H1 (cell line): ENCODE measurements around the gene OBP2B. TPM values are rescaled to one million over a fixed set of nuclear protein-coding genes. Genes with fewer than 3 reads are reported as not detected.
A peak's percentile ranks its signal among the peaks of the same experiment; 100 is the strongest.

Experiments
- CTCF ChIA-PET: fragments of 300-600 bp; sonication (Branson Sonifier 250); formaldehyde crosslinking; loops from one replicate; lab custom pipeline; 2021; ENCODE audit not compliant: partially characterized antibody; lab: Charles Lee
- POLR2A ChIA-PET: fragments of 300-600 bp; sonication (Branson Sonifier 250); formaldehyde crosslinking; loops from one replicate; lab custom pipeline; 2021; ENCODE audit warnings: inconsistent platforms; ENCODE audit not compliant: partially characterized antibody; lab: Charles Lee
- DNase-seq, 2 experiments: peaks; one replicate each; pipeline versions ENCODE4 v3.0.0 to v3.0.0-alpha.2; 2010 to 2022; ENCODE audit warnings: low spot score in 2 of 2, low read depth in 1 of 2, mixed read lengths in 1 of 2
- FAIRE-seq: peaks from 2 replicates; lab custom pipeline; 2011; peaks lifted over from hg19 to GRCh38; lab: Jason Lieb, UNC
- H2AFZ ChIP-seq: 2 replicates; pipeline ENCODE4 v1.8.1; 2012; ENCODE audit warnings: low read length, inconsistent platforms
- H2AK5ac ChIP-seq: 2 replicates; pipeline ENCODE4 v1.6.1; 2013; ENCODE audit warnings: low read depth, low read length
- H2BK120ac ChIP-seq: replicated peaks from 2 replicates; pipeline ENCODE3; 2013; ENCODE audit warnings: low read depth, low read length, inconsistent platforms
- H2BK12ac ChIP-seq: 2 replicates; pipeline ENCODE4 v1.6.1; 2013; ENCODE audit warnings: low read depth, low read length
- H2BK15ac ChIP-seq: 2 replicates; pipeline ENCODE4 v1.6.1; 2013; ENCODE audit warnings: low read length
- H2BK20ac ChIP-seq: 2 replicates; pipeline ENCODE4 v1.6.1; 2013; ENCODE audit warnings: low read length
- H2BK5ac ChIP-seq: 2 replicates; pipeline ENCODE4 v1.6.1; 2013; ENCODE audit warnings: low read depth, low read length
- H3K14ac ChIP-seq: 2 replicates; pipeline ENCODE4 v1.6.1; 2013; ENCODE audit warnings: inconsistent platforms; ENCODE audit not compliant: insufficient read length
- H3K18ac ChIP-seq: 2 replicates; pipeline ENCODE4 v1.6.1; 2013; ENCODE audit warnings: low read length; ENCODE audit errors: extremely low read depth
- H3K23ac ChIP-seq: 2 replicates; pipeline ENCODE4 v1.6.1; 2013; ENCODE audit warnings: inconsistent platforms; ENCODE audit not compliant: insufficient read length
- H3K23me2 ChIP-seq: 2 replicates; pipeline ENCODE4 v1.6.1; 2013; ENCODE audit warnings: low read depth, low read length
- H3K27ac ChIP-seq: 2 replicates; pipeline ENCODE4 v1.6.1; 2011; ENCODE audit warnings: low read depth, low read length, inconsistent platforms
- H3K27me3 ChIP-seq, 4 experiments: replicated peaks in 1 of 4; 1 replicate in 1 of 4; 2 replicates in 3 of 4; pipeline versions ENCODE4 v1.6.1 to v1.8.1; 2011 to 2013; ENCODE audit warnings: low read length in 3 of 4, mild to moderate bottlenecking in 3 of 4, inconsistent platforms in 2 of 4, mixed read lengths in 2 of 4, moderate library complexity in 1 of 4; ENCODE audit not compliant: control insufficient read depth in 3 of 4, insufficient read depth in 3 of 4; ENCODE audit errors: extremely low read depth in 1 of 4
- H3K36me3 ChIP-seq, 4 experiments: 2 replicates each; pipeline versions ENCODE4 v1.6.1 to v1.8.1; 2011 to 2013; ENCODE audit warnings: mild to moderate bottlenecking in 4 of 4, low read length in 3 of 4, moderate library complexity in 2 of 4, control low read depth in 1 of 4, inconsistent platforms in 1 of 4; ENCODE audit not compliant: insufficient read depth in 4 of 4, control insufficient read depth in 2 of 4
- H3K4ac ChIP-seq: replicated peaks from 2 replicates; pipeline ENCODE3; 2013; ENCODE audit warnings: low read length, low read depth, mixed read lengths, inconsistent platforms; ENCODE audit not compliant: insufficient read length
- H3K4me1 ChIP-seq, 4 experiments: replicated peaks in 1 of 4; 1 replicate in 1 of 4; 2 replicates in 3 of 4; pipeline versions ENCODE4 v1.6.1 to v1.8.1; 2011 to 2013; ENCODE audit warnings: low read length in 3 of 4, inconsistent platforms in 2 of 4, mixed read lengths in 1 of 4; ENCODE audit not compliant: insufficient read depth in 4 of 4, control insufficient read depth in 3 of 4
- H3K4me2 ChIP-seq, 2 experiments: 2 replicates each; pipeline versions ENCODE4 v1.6.1 to v1.8.1; 2011 to 2013; ENCODE audit warnings: low read depth in 2 of 2, low read length in 2 of 2, control low read depth in 1 of 2, inconsistent platforms in 1 of 2, mild to moderate bottlenecking in 1 of 2; ENCODE audit not compliant: insufficient read depth in 1 of 2
- H3K4me3 ChIP-seq, 4 experiments: fragments of 200-600, 300-600 bp in 1 of 4; sonication (generic), shearing (Covaris generic), sonication (Bioruptor Twin) in 1 of 4; 2 replicates each; pipeline versions ENCODE4 v1.5.1 to v1.8.1; 2011 to 2016; ENCODE audit warnings: low read length in 4 of 4, low read depth in 3 of 4, control low read depth in 2 of 4, inconsistent platforms in 2 of 4, mild to moderate bottlenecking in 2 of 4, mixed read lengths in 1 of 4, moderate library complexity in 1 of 4; ENCODE audit not compliant: insufficient read depth in 2 of 4; ENCODE audit errors: extremely low read depth in 1 of 4
- H3K56ac ChIP-seq: replicated peaks from 2 replicates; pipeline ENCODE3; 2013; ENCODE audit warnings: low read depth, mild to moderate bottlenecking, mixed read lengths, low read length, inconsistent platforms; ENCODE audit not compliant: insufficient read length
- H3K79me1 ChIP-seq: 2 replicates; pipeline ENCODE4 v1.6.1; 2013; ENCODE audit warnings: low read depth, low read length, control low read depth
- H3K79me2 ChIP-seq, 2 experiments: 2 replicates each; pipeline versions ENCODE4 v1.6.1 to v1.8.1; 2012 to 2013; ENCODE audit warnings: low read length in 2 of 2, mild to moderate bottlenecking in 2 of 2, inconsistent platforms in 1 of 2; ENCODE audit not compliant: insufficient read depth in 2 of 2, control insufficient read depth in 1 of 2
- H3K9ac ChIP-seq, 4 experiments: replicated peaks in 1 of 4; 1 replicate in 1 of 4; 2 replicates in 3 of 4; pipeline versions ENCODE4 v1.6.1 to v1.8.1; 2011 to 2013; ENCODE audit warnings: low read depth in 3 of 4, low read length in 3 of 4, control low read depth in 2 of 4, mild to moderate bottlenecking in 2 of 4, moderate library complexity in 2 of 4, inconsistent platforms in 1 of 4; ENCODE audit errors: extremely low read depth in 1 of 4
- H3K9me3 ChIP-seq, 2 experiments: 2 replicates each; pipeline versions ENCODE4 v1.6.1 to v1.8.1; 2012 to 2013; ENCODE audit warnings: mild to moderate bottlenecking in 2 of 2, moderate library complexity in 2 of 2, control low read depth in 1 of 2, inconsistent platforms in 1 of 2, low read depth in 1 of 2, low read length in 1 of 2, mixed read lengths in 1 of 2; ENCODE audit not compliant: insufficient read depth in 2 of 2
- H4K20me1 ChIP-seq, 2 experiments: replicated peaks in 1 of 2; 2 replicates each; pipeline versions ENCODE3 to v1.8.1; 2011 to 2013; ENCODE audit warnings: inconsistent platforms in 2 of 2, low read length in 2 of 2, mild to moderate bottlenecking in 1 of 2; ENCODE audit not compliant: insufficient read depth in 2 of 2, control insufficient read depth in 1 of 2
- H4K5ac ChIP-seq: 2 replicates; pipeline ENCODE4 v1.6.1; 2013; ENCODE audit warnings: low read length, low read depth, mixed read lengths, inconsistent platforms; ENCODE audit not compliant: insufficient read length
- H4K8ac ChIP-seq: 2 replicates; pipeline ENCODE4 v1.8.0; 2013; ENCODE audit warnings: mild to moderate bottlenecking, moderate library complexity, low read length, inconsistent platforms; ENCODE audit not compliant: insufficient read depth; ENCODE audit errors: extremely low read depth
- H4K91ac ChIP-seq: replicated peaks from 2 replicates; pipeline ENCODE3; 2013; ENCODE audit warnings: low read length, mixed read lengths, inconsistent platforms; ENCODE audit not compliant: insufficient read length
- CREB1 ChIP-seq: IDR thresholded peaks from 2 replicates; pipeline ENCODE4 v1.6.1; 2012; ENCODE audit warnings: inconsistent platforms
- EZH2 ChIP-seq: fragments of 200-600 bp; sonication (generic); IDR thresholded peaks from 2 replicates; pipeline ENCODE4 v1.7.1; 2012; ENCODE audit warnings: low read depth, mild to moderate bottlenecking, moderate library complexity, low read length, inconsistent platforms; ENCODE audit not compliant: severe bottlenecking
- GABPA ChIP-seq: IDR thresholded peaks from 2 replicates; pipeline ENCODE4 v1.6.1; 2011; ENCODE audit warnings: mild to moderate bottlenecking, low read length, moderate library complexity, borderline replicate concordance; ENCODE audit not compliant: insufficient read depth
- GTF2F1 ChIP-seq: IDR thresholded peaks from 2 replicates; pipeline ENCODE4 v1.6.1; 2012; ENCODE audit warnings: low read depth, low read length, improper control_type of control experiment, borderline replicate concordance
- NRF1 ChIP-seq: IDR thresholded peaks from 2 replicates; pipeline ENCODE4 v1.6.1; 2011; ENCODE audit warnings: mild to moderate bottlenecking, low read depth, low read length, improper control_type of control experiment
- RXRA ChIP-seq: IDR thresholded peaks from 2 replicates; pipeline ENCODE4 v1.6.1; 2011; ENCODE audit warnings: low read depth, mild to moderate bottlenecking, low read length, moderate library complexity; ENCODE audit not compliant: insufficient read depth
- SP4 ChIP-seq: IDR thresholded peaks from 2 replicates; pipeline ENCODE4 v1.6.1; 2012; ENCODE audit warnings: low read length, inconsistent platforms
- WGBS, 2 experiments: shearing (Covaris generic) in 1 of 2; methylation state at CpG; one replicate each; pipeline versions ENCODE4 v1.1.6 to v1.1.7; 2013 to 2015; ENCODE audit warnings: low lambda C conversion rate in 2 of 2, mixed read lengths in 2 of 2, inconsistent platforms in 1 of 2, low coverage in 1 of 2, missing lambda C conversion rate in 1 of 2; ENCODE audit not compliant: insufficient replicate concordance in 2 of 2, insufficient coverage in 1 of 2, insufficient read length in 1 of 2; ENCODE audit errors: extremely low coverage in 1 of 2, missing lambda C conversion rate in 1 of 2; 5-methylcytosine and 5-hydroxymethylcytosine counted together
- polyA plus RNA-seq, 7 experiments: library from polyadenylated mRNA; depleted of rRNA in 3 of 7; stranded (reverse) in 5 of 7; unstranded in 2 of 7; fragments of >200 nt in 5 of 7; fragments of 200-250 nt in 2 of 7; gene quantifications; 1 replicate in 5 of 7; 2 replicates in 1 of 7; 4 replicates in 1 of 7; pipeline versions ENCODE4 v1.2.1 to v1.2.3, GENCODE V29; 2011 to 2013; ENCODE audit warnings: missing spikeins in 2 of 7, mixed read lengths in 2 of 7
- total RNA-seq: library from RNA; stranded (reverse); fragmentation: NEBNext Ultra II Directional; extraction: Animal tissue kit (Norgen Biotek cat#: 25700); gene quantifications from 2 replicates; pipeline ENCODE4 v1.2.1, GENCODE V29; 2021

The OBP2B gene
- total and polyA plus RNA-seq, 2 of the 8 experiments (the other 6 are each of a cell fraction or from before 2014, with no cell fraction given): not detected

DNA sequence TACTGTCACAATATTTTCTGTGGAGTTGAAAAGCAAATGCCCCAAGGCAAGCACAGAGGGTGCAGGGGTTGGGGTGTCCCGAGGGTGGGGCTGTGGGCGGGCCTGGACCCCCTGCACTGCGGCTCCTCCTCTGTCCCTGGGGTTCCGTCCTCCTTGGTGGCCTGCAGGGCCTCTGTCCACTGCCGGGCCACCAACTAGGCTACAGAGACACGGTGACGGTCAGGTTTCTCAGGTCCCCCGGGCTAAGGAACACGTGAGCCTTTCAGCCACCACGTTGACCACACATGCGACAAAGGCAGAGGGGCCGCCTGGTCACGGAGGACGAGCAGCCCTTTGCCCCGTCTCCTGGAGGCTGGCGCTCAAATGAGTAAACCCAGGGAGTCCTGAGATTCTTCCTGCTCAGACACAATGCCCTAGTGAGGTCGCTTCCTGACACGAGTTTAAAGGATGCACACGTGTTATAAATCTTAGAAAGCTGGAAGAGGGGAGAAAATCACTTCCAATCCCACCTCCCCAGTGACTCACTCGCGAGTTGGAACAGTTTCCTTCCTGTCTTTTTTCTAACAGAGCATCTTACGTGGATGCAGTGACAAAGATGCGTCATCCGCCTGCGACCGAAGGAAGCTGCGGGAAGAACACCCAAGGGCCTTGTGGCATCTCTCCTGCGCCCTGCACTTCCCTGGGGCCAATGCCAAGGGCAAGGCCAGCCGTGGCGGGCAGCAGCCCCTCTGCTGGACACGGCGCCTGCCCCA lies 24.8 kb upstream of the OBP2B start:
- no peak overlapping the region for H2AFZ ChIP-seq
- FAIRE-seq: no peak
- H2BK20ac ChIP-seq: no peak overlapping the region
- peaks cover 0 to 12% (median 6%) of the 10 kb centered on the region in 4 experiments; a peak in 4 of 7 replicates for H3K27me3 ChIP-seq
- no peak for TF ChIP-seq GABPA
- TF ChIP-seq NRF1: no peak
- no peak for TF ChIP-seq SP4
- TF ChIP-seq RXRA: no peak
- no peak for TF ChIP-seq CREB1
- TF ChIP-seq GTF2F1: no peak
- no peak for TF ChIP-seq EZH2
- H3K9ac ChIP-seq: no peak overlapping the region
- POLR2A ChIA-PET: no interaction called here
- H3K9me3 ChIP-seq: peaks cover 0 to 2% of the 10 kb centered on the region in 2 experiments; a peak in 1 of 4 replicates
- H3K4me1 ChIP-seq: peaks cover 0 to 2% (median under 1%) of the 10 kb centered on the region in 4 experiments; a peak in 2 of 7 replicates
- H3K36me3 ChIP-seq: no peaks in the 10 kb centered on the region
- H3K14ac ChIP-seq: no peak overlapping the region
- 85% methylated on average over 24 of the region's 32 CpGs; no CpG with 5 or more reads in 1 of the 2 experiments for WGBS, 2 experiments
- peak in 1 of 2 experiments; percentile 38 for DNase-seq
- no peak overlapping the region for H2BK120ac ChIP-seq
- peaks cover 4% of the 10 kb centered on the region; the same call in 1 of the 2 replicates for H3K23me2 ChIP-seq
- H3K23ac ChIP-seq: no peak overlapping the region
- peaks cover 0 to 1% of the 10 kb centered on the region in 2 experiments for H4K20me1 ChIP-seq
- H3K18ac ChIP-seq: no peak overlapping the region
- no peak overlapping the region for H4K91ac ChIP-seq
- H2BK5ac ChIP-seq: no peak overlapping the region
- H4K8ac ChIP-seq: no peak overlapping the region
- H3K79me1 ChIP-seq: no peaks in the 10 kb centered on the region
- no peak overlapping the region for H2BK12ac ChIP-seq
- no peak overlapping the region for H3K4me3 ChIP-seq
- no peak overlapping the region for H3K27ac ChIP-seq
- no peak overlapping the region for H3K4me2 ChIP-seq
- H3K4ac ChIP-seq: no peak overlapping the region
- H2BK15ac ChIP-seq: no peak overlapping the region
- CTCF ChIA-PET: no interaction called here
- H3K79me2 ChIP-seq: no peaks in the 10 kb centered on the region
- H4K5ac ChIP-seq: no peak overlapping the region
- no peak overlapping the region for H2AK5ac ChIP-seq
- no peak overlapping the region for H3K56ac ChIP-seq
